MG63 (cell line): ENCODE data around the gene CPM. TPM values are rescaled to one million over a fixed set of nuclear protein-coding genes. Genes with fewer than 3 reads are reported as not detected.
A peak's percentile ranks its signal among the peaks of the same experiment; 100 is the strongest.

ENCODE experiments used
- DNase-seq: peaks from one replicate; pipeline ENCODE4 v3.0.0-alpha.2; 2020
- H3K27me3 ChIP-seq: fragments of 250-450 bp; sonication (Bioruptor Pico); 2 replicates; pipeline ENCODE4 v1.5.1; 2020; ENCODE audit warnings: mild to moderate bottlenecking, moderate library complexity
- H3K36me3 ChIP-seq: fragments of 250-450 bp; sonication (Bioruptor Pico); 2 replicates; pipeline ENCODE4 v1.5.1; 2020; ENCODE audit warnings: mild to moderate bottlenecking, moderate library complexity
- H3K4me3 ChIP-seq: fragments of 250-450 bp; sonication (Bioruptor Pico); 2 replicates; pipeline ENCODE4 v1.5.1; 2020; ENCODE audit warnings: mild to moderate bottlenecking, moderate library complexity
- H3K9me3 ChIP-seq: fragments of 250-450 bp; sonication (Bioruptor Pico); 2 replicates; pipeline ENCODE4 v1.5.1; 2020; ENCODE audit warnings: mild to moderate bottlenecking, moderate library complexity
- total RNA-seq: library from RNA; depleted of rRNA; stranded (reverse); fragments of >200 nt; shearing (Covaris generic); gene quantifications from 2 replicates; pipeline ENCODE4 v1.2.3, GENCODE V29; 2014; ENCODE audit warnings: low replicate concordance

CPM gene
- total RNA-seq, 1 experiment from 2014 or later, result 1.7 TPM

GRCh38 chr12:68924546-68924945 lies 8.4 kb downstream of the CPM start:
- Histone ChIP-seq H3K27me3 (no peaks in the 10 kb centered on the region), H3K4me3 (no peak overlapping the region), H3K36me3 (no peaks in the 10 kb centered on the region), H3K9me3 (peaks cover 3% of the 10 kb centered on the region; the same call in 1 of the 2 replicates)
- no peak for DNase-seq

- H3K9me3 ChIP-seq, result no peaks in the 10 kb centered on the region
- H3K27me3 ChIP-seq, result no peaks in the 10 kb centered on the region
- no peak for DNase-seq
- H3K4me3 ChIP-seq, result no peak overlapping the region
- no peaks in the 10 kb centered on the region for H3K36me3 ChIP-seq
These were observed 13.3 kb downstream of the CPM start for GRCh38 chr12:68919581-68920239.

- DNase-seq, result no peak
- no peaks in the 10 kb centered on the region for H3K9me3 ChIP-seq
These were observed 14.0 kb downstream of the CPM start for GRCh38 chr12:68918960-68919359.

GRCh38 chr12:68915055-68915454 lies 17.9 kb downstream of the CPM start:
- Histone ChIP-seq H3K36me3 (no peaks in the 10 kb centered on the region), H3K4me3 (no peak overlapping the region), H3K27me3 (no peaks in the 10 kb centered on the region), H3K9me3 (no peaks in the 10 kb centered on the region)
- no peak for DNase-seq

More at GRCh38 chr12:68918960-68919359, 14.0 kb downstream of the CPM start:
- Histone ChIP-seq H3K36me3 (no peaks in the 10 kb centered on the region), H3K4me3 (no peak overlapping the region), H3K27me3 (no peaks in the 10 kb centered on the region)

GRCh38 chr12:68913682-68914081 lies 19.3 kb downstream of the CPM start:
- Histone ChIP-seq H3K36me3 (no peaks in the 10 kb centered on the region), H3K27me3 (no peaks in the 10 kb centered on the region), H3K9me3 (no peaks in the 10 kb centered on the region), H3K4me3 (no peak overlapping the region)
- DNase-seq, result no peak

GRCh38 chr12:68912916-68913315 lies 20.1 kb downstream of the CPM start:
- no peak for DNase-seq
- no peak overlapping the region for H3K4me3 ChIP-seq
- H3K9me3 ChIP-seq, result no peaks in the 10 kb centered on the region
- H3K27me3 ChIP-seq, result no peaks in the 10 kb centered on the region
- no peaks in the 10 kb centered on the region for H3K36me3 ChIP-seq

GRCh38 chr12:68911197-68911718 lies 21.7 kb downstream of the CPM start:
- no peak for DNase-seq
- no peaks in the 10 kb centered on the region for H3K27me3 ChIP-seq
- no peaks in the 10 kb centered on the region for H3K36me3 ChIP-seq
- no peak overlapping the region for H3K4me3 ChIP-seq
- H3K9me3 ChIP-seq, result no peaks in the 10 kb centered on the region

- H3K27me3 ChIP-seq, result no peaks in the 10 kb centered on the region
- no peaks in the 10 kb centered on the region for H3K36me3 ChIP-seq
- H3K4me3 ChIP-seq, result no peak overlapping the region
- DNase-seq, result no peak
- H3K9me3 ChIP-seq, result no peaks in the 10 kb centered on the region
These were observed 22.8 kb downstream of the CPM start for GRCh38 chr12:68910128-68910527.

GRCh38 chr12:68908076-68908475 lies 24.9 kb downstream of the CPM start:
- H3K27me3 ChIP-seq, result no peaks in the 10 kb centered on the region
- no peaks in the 10 kb centered on the region for H3K9me3 ChIP-seq
- no peak overlapping the region for H3K4me3 ChIP-seq
- DNase-seq, result no peak
- H3K36me3 ChIP-seq, result no peaks in the 10 kb centered on the region

- Histone ChIP-seq H3K4me3 (no peak overlapping the region), H3K9me3 (no peaks in the 10 kb centered on the region), H3K36me3 (no peaks in the 10 kb centered on the region), H3K27me3 (no peaks in the 10 kb centered on the region)
- DNase-seq, result no peak
These were observed 27.2 kb downstream of the CPM start for GRCh38 chr12:68905733-68906132.

- Histone ChIP-seq H3K27me3 (no peaks in the 10 kb centered on the region), H3K4me3 (no peak overlapping the region), H3K9me3 (no peaks in the 10 kb centered on the region), H3K36me3 (no peaks in the 10 kb centered on the region)
- DNase-seq, result no peak
These were observed 28.5 kb downstream of the CPM start for GRCh38 chr12:68904351-68904962.

- Histone ChIP-seq H3K9me3 (no peaks in the 10 kb centered on the region), H3K4me3 (no peak overlapping the region), H3K36me3 (no peaks in the 10 kb centered on the region), H3K27me3 (no peaks in the 10 kb centered on the region)
- no peak for DNase-seq
These were observed 29.5 kb downstream of the CPM start for GRCh38 chr12:68903511-68903910.

GRCh38 chr12:68901551-68901950 lies 31.4 kb downstream of the CPM start:
- Histone ChIP-seq H3K36me3 (no peaks in the 10 kb centered on the region), H3K27me3 (no peaks in the 10 kb centered on the region), H3K9me3 (no peaks in the 10 kb centered on the region), H3K4me3 (no peak overlapping the region)
- DNase-seq, result no peak

- Histone ChIP-seq H3K36me3 (no peaks in the 10 kb centered on the region), H3K9me3 (no peaks in the 10 kb centered on the region), H3K27me3 (no peaks in the 10 kb centered on the region), H3K4me3 (no peak overlapping the region)
- no peak for DNase-seq
These were observed 31.8 kb downstream of the CPM start for GRCh38 chr12:68901145-68901544.

- no peaks in the 10 kb centered on the region for H3K27me3 ChIP-seq
- H3K4me3 ChIP-seq, result no peak overlapping the region
- DNase-seq, result no peak
- no peaks in the 10 kb centered on the region for H3K36me3 ChIP-seq
- H3K9me3 ChIP-seq, result no peaks in the 10 kb centered on the region
These were observed 32.7 kb downstream of the CPM start for GRCh38 chr12:68900241-68900640.

GRCh38 chr12:68899251-68899771 lies 33.7 kb downstream of the CPM start:
- no peaks in the 10 kb centered on the region for H3K27me3 ChIP-seq
- peak; percentile 61 for DNase-seq

GRCh38 chr12:68896881-68897540 lies 36.0 kb downstream of the CPM start:
- H3K36me3 ChIP-seq, result no peaks in the 10 kb centered on the region
- no peaks in the 10 kb centered on the region for H3K27me3 ChIP-seq
- no peak for DNase-seq
- no peak overlapping the region for H3K4me3 ChIP-seq
- H3K9me3 ChIP-seq, result no peaks in the 10 kb centered on the region

More at GRCh38 chr12:68899251-68899771, 33.7 kb downstream of the CPM start:
- H3K4me3 ChIP-seq, result no peak overlapping the region
- no peaks in the 10 kb centered on the region for H3K9me3 ChIP-seq
- no peaks in the 10 kb centered on the region for H3K36me3 ChIP-seq
